ENCODE measurements around the gene RPL7A. TPM values are rescaled to one million over a fixed set of nuclear protein-coding genes. Genes with fewer than 3 reads are reported as not detected.

Gene RPL7A
- total RNA-seq, 1 experiment from 2014 or later: 2,747 TPM

DNA sequence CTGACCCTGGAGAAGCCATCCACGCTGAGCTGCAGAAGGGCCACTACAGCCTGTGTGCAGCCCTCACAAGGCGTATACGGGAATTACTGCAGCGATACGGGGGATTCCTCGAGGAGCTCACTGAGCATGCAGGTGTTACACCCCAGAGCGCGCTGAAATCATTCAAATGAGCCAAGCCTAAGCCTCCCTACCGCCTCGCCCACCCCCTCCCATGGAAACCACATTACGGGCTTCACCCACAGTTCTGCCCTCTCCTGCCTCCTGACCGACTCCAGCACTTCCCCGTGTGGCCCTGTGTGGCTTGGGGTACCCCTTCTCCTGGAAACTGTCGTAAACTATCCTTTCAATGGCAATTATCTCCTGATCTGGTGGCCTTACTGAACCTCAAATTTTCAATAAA, 25.3 kb upstream of the RPL7A start (continued):
- no peak for TF ChIP-seq PRDM15 (CRISPR knock-in tag; IDR thresholded peaks at IDR 0.05)
- no peak for TF ChIP-seq FOXK1 (CRISPR knock-in tag; IDR thresholded peaks at IDR 0.05)
- TF ChIP-seq, protein P1, sequence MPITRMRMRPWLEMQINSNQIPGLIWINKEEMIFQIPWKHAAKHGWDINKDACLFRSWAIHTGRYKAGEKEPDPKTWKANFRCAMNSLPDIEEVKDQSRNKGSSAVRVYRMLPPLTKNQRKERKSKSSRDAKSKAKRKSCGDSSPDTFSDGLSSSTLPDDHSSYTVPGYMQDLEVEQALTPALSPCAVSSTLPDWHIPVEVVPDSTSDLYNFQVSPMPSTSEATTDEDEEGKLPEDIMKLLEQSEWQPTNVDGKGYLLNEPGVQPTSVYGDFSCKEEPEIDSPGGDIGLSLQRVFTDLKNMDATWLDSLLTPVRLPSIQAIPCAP (CRISPR knock-in tag; IDR thresholded peaks at IDR 0.05): no peak
- TF ChIP-seq ZNF317 (CRISPR knock-in tag; IDR thresholded peaks at IDR 0.05; ENCODE audit: borderline replicate concordance, low read depth): no peak
- TF ChIP-seq, protein P2, sequence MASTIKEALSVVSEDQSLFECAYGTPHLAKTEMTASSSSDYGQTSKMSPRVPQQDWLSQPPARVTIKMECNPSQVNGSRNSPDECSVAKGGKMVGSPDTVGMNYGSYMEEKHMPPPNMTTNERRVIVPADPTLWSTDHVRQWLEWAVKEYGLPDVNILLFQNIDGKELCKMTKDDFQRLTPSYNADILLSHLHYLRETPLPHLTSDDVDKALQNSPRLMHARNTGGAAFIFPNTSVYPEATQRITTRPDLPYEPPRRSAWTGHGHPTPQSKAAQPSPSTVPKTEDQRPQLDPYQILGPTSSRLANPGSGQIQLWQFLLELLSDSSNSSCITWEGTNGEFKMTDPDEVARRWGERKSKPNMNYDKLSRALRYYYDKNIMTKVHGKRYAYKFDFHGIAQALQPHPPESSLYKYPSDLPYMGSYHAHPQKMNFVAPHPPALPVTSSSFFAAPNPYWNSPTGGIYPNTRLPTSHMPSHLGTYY (CRISPR knock-in tag; IDR thresholded peaks at IDR 0.05): no peak
- TF ChIP-seq ZNF263 (CRISPR knock-in tag; IDR thresholded peaks at IDR 0.05; ENCODE audit: low read depth): no peak

- POLR2A ChIA-PET: no interaction called here
- Mint-ChIP-seq H3K4me3 (no peak overlapping the region), H3K4me1 (no peaks in the 10 kb centered on the region), H3K9me3 (peaks cover 30% of the 10 kb centered on the region), H3K36me3 (peaks cover 12% of the 10 kb centered on the region; the same call in 1 of the 2 replicates), H3K27ac (no peak overlapping the region), H3K27me3 (ENCODE audit: low read depth) (peaks cover 18% of the 10 kb centered on the region)
- CTCF ChIA-PET: interaction anchor here (0.7 to 1.8 kb wide), 3 partner anchors 19 to 137 kb away, joined by 3 to 5 read pairs (median 4); no protein-coding TSS in a partner anchor
- no peak for DNase-seq (ENCODE audit: low spot score)
- no peak for ATAC-seq
- no peak for TF ChIP-seq MXD4 (CRISPR knock-in tag; IDR thresholded peaks at IDR 0.05; ENCODE audit: borderline replicate concordance)
- TF ChIP-seq, protein P3, sequence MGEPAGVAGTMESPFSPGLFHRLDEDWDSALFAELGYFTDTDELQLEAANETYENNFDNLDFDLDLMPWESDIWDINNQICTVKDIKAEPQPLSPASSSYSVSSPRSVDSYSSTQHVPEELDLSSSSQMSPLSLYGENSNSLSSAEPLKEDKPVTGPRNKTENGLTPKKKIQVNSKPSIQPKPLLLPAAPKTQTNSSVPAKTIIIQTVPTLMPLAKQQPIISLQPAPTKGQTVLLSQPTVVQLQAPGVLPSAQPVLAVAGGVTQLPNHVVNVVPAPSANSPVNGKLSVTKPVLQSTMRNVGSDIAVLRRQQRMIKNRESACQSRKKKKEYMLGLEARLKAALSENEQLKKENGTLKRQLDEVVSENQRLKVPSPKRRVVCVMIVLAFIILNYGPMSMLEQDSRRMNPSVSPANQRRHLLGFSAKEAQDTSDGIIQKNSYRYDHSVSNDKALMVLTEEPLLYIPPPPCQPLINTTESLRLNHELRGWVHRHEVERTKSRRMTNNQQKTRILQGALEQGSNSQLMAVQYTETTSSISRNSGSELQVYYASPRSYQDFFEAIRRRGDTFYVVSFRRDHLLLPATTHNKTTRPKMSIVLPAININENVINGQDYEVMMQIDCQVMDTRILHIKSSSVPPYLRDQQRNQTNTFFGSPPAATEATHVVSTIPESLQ (CRISPR knock-in tag; IDR thresholded peaks at IDR 0.05): no peak
- no peak for TF ChIP-seq PREB (CRISPR knock-in tag; IDR thresholded peaks at IDR 0.05; ENCODE audit: borderline replicate concordance)
- TF ChIP-seq ZNF219 (CRISPR knock-in tag; IDR thresholded peaks at IDR 0.05; ENCODE audit: borderline replicate concordance): no peak
- no peak for TF ChIP-seq NR3C1 (CRISPR knock-in tag; conservative IDR thresholded peaks at IDR 0.05; ENCODE audit: low read depth)
- TF ChIP-seq GTF2I (CRISPR knock-in tag; conservative IDR thresholded peaks at IDR 0.05): no peak
- TF ChIP-seq NFYB (CRISPR knock-in tag; conservative IDR thresholded peaks at IDR 0.05; ENCODE audit: low read depth): no peak
- TF ChIP-seq, protein P4, sequence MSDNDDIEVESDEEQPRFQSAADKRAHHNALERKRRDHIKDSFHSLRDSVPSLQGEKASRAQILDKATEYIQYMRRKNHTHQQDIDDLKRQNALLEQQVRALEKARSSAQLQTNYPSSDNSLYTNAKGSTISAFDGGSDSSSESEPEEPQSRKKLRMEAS (CRISPR knock-in tag; IDR thresholded peaks at IDR 0.05): no peak
- no peak for TF ChIP-seq CBFB (CRISPR knock-in tag; IDR thresholded peaks at IDR 0.05; ENCODE audit: low read depth)
- no peak for TF ChIP-seq RELA (CRISPR knock-in tag; IDR thresholded peaks at IDR 0.05; ENCODE audit: borderline replicate concordance)
- no peak for TF ChIP-seq ZNF317 (CRISPR knock-in tag; IDR thresholded peaks at IDR 0.05; ENCODE audit: borderline replicate concordance, low read depth)
- TF ChIP-seq FOXP1 (CRISPR knock-in tag; IDR thresholded peaks at IDR 0.05; ENCODE audit: borderline replicate concordance): no peak
These were observed 24.8 kb upstream of the RPL7A start for GRCh38 chr9:133323211-133323610.

All from WTC11 (cell line).